OCI-M2 (cell line): Measurements from ENCODE around the gene SOX3.

Source experiments
- DNase-seq: peaks from one replicate; lab custom pipeline; 2025; ENCODE audit not compliant: unreplicated experiment; lab: John Stamatoyannopoulos, UW

SOX3 gene

GRCh38 chrX:140504371-140505324, at the start of gene SOX3:
Gene SOX3 (minus strand): TSS chrX:140505069. CDS start chrX:140505060, 9 bp downstream.
- DNase-seq, result no peak

DNA sequence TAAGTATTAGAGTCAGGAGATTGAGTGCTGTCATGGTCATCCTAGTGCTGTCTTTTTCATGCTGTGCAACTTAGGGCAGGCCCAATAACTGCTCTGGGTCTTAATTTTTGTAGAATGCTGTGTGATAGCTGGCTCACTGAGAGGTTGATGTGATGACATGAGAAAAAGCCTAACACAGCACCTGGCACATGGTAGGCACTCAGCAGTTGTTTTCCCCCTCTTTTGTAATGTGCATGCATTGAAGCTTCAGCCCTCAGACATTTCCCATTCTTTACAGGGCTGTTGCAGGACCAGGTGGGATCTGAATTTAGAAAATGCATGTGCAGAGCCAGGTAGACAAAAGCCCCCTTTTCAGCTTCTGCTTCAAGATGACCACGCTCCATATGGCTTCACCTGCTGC, 44.1 kb upstream of the SOX3 start:
- no peak for DNase-seq

DNA sequence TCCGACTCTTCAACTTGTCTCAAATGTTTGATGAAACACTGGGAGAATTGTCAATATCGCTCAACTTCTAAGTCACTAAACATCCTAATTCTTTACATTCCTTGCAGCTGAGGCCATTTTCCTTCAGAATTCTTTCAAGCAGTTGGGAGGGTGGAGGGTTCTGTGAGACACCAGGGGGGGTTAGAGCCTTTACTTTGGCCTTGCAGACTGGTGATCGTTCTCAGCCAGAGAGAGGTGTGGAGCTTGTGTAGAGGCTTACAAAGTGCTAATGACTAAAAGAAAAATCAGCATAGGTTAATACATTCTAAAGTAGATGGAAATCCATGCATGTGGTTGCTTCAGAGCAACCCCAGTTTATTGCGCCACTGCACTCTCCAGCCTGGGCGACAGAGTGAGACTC, 21.3 kb upstream of the SOX3 start:
- DNase-seq, result no peak

DNA sequence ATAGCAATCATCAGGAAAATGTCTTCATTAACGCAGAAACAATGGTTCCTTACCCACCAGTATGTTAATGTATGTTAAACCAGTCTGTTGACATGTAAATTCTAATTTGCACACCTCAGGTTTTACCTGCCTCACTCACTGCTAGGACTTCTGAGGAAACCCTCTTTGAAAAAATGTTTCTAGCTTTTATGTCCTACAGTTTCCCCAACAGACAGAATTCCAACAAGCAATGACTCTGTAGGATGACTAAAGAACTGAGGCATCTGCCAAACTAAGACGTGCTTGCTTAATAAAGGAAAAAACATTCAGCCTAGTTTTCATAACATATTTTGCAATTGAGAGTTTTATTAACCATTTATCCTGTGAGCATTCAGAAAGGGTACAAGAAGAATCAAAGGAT, 20.6 kb upstream of the SOX3 start:
- DNase-seq, result no peak

GRCh38 chrX:140524556-140524955, 19.7 kb upstream of the SOX3 start:
- DNase-seq, result no peak

DNA sequence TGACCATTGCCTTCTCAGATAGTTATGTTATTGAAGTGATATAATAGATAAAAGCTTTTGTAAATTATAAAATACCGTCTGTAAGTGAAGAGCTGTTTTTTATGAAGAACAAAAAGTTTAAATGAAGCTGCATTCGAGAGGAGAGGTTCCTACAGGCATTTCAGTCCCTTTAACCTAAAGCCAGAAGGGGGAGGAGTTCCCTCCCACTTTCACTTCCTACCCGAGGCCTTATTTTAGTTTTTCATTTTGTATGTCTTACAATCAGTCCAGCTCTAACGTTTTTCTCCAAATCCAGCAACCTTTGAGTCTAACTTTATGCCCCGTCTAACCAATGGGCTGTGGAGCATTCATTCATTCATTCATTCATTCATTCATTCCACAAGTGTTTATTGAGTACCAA, 16.5 kb upstream of the SOX3 start:
- DNase-seq, result no peak

GRCh38 chrX:140514554-140514953, 9.7 kb upstream of the SOX3 start:
- DNase-seq, result no peak

GRCh38 chrX:140510895-140511295, 6.0 kb upstream of the SOX3 start:
- no peak for DNase-seq

DNA sequence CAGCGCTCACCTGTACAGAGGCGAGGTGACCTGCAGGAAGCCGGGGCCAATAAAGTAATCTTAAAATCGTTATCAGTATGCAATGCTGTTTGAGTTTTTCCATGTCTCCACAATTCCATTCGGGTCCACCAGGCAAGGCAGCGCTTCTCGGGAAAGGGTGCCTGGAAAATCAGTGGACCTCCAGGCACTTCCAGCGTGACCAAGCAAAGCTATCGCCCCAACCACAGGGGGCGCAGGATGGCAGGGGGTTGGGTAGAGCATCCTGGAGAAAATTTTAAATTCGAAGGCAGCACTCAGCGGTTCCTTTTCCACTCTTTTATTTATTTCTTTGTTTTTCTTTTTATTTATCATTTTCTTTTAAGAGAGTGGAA, 5.4 kb upstream of the SOX3 start:
- no peak for DNase-seq

GRCh38 chrX:140509468-140510305, 4.8 kb upstream of the SOX3 start:
- DNase-seq, result no peak

GRCh38 chrX:140508958-140509357, 4.1 kb upstream of the SOX3 start:
- DNase-seq, result no peak

DNA sequence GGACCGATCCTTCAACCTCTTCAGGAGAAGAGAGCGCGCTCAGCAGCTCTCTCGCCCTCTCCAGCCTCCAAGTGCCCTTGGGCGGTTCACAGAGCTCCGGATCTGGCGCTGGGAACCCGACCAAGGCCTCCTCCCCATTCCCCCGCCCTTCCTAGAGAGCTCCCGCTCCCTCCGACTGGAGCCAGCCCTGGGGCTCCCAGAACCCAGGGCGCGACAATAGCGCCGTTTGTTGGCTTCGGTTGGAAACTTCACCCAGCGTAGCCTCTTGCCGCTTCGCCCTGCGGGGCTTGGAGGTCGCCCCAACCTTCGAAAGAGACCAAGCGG, 3.1 kb upstream of the SOX3 start:
- no peak for DNase-seq

GRCh38 chrX:140507223-140507981, 2.5 kb upstream of the SOX3 start:
- DNase-seq, result no peak

DNA sequence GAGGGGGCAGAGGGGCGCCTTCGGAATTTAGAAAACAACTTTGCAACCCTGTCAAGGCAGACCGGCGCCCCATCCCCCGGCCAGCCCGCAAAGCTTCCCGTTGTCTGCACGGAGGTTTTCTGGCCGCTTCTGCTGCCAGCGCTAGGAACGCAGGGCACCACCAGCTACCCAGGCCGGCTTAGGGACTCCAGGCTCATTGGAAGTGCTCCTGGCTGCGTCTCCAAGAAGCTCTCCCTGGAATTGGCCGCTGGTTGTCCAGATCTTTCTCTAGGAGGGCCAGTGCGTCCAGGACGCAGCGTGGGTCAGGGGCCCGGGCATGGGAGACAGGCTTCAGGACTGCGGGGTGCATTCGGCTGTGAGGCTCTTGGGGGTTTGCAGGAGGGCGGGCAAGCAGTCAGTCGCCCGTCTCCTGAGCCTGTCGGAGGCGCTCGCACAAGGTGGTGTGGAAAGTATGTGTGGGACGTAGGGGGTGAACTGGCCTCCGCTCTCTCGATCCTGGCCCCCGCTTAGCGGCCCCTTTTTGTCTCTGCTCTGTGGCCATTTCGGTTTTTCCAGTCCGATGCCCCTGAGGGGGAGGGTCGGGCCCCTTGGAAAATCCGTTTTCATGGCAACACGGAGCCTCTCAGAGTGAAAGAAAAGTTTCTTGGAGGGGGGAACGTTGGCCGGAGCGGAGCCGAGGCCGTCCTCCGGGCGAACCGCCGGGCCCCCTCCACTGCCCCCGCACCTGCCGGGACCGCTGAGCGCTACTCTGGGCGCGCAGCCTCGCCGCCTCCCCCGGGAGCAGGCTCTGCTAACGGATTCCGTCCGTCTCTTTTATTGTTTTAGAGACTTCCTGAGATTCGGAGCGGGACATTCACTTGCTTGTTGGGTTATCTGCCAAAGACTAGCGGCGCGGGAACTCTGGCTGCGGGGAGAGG, 810 bp upstream of the SOX3 start:
- no peak for DNase-seq

DNA sequence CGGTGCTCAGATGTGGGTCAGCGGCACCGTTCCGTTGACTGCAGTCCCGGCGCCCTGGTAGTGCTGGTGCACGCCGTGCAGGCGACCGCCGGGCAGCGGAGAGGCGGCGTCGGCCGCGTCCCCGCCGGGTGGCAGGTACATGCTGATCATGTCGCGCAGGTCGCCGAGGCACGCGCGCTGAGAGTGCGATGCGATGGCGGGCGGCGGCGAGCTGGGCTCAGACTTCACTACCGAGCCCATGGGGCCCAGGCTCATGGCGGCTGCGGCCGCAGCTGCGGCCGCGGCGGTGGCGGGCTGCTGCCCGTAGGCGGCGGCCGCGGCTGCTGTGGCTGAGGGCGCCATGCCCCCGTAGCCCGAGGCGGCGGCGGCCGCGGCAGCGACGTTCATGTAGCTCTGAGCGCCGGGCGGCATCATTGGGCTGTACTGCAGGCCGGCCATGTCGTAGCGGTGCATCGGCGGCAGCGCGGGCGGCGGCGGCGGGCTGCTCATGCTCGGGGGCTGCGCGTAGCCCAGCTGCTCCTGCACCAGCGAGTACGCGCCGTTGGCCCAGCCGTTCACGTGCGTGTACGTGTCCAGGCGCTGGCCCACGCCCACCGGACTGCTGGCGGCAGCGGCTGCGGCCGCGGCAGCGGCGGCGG, 1.0 kb downstream of the SOX3 start:
- no peak for DNase-seq

DNA sequence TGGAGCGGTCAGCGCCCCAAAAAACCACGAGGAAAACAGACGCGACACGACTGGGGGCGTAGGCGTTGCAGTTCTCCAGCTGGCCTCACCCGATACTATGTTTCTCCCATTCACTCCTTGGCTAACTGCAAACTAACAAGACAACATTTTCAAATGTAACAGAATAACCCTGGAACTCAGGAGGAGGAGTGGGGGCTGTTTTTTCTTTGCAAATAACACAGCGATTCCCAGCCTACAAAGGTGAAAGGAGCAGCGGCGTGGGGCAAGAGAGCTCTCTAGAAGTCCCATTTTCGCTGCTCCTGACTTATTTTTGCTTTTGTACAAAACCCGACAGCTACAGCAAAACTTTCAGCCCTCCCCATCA, 1.6 kb downstream of the SOX3 start:
- DNase-seq, result no peak

DNA sequence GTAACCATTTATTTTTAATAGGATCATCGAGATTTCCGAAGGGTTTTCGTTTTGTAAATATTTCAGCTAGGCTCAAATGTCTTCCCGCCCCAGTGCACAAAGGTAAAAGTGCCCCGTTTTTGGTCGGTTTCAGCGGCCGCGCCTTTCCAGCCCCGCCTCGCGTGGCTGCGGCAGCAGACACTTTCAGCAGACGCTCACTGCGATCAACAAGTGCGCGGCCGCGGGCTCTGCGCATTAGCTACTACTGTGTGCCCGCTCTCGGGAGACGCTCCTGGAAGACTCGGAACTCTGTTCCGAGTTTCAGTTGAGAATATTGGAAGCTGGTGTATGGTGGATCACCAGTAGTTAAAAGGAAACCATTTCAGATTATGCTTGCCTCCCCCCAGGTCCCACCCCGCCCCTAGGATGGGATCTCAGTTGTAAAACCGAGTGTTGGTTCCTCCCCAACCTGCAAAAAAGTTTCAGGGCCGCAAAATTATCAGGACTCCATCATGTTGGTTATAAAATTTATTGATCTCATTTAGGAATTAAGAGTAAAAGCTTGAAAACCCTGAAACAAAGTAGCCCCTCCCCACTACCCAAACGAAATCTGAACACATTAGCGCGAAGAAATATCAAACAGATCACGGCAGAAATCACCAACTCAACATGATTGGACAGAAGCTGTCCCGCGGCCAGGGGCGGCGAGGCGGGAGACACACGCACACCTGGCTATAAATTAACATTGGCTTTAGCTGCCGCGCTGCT, 2.2 kb downstream of the SOX3 start:
- no peak for DNase-seq

DNA sequence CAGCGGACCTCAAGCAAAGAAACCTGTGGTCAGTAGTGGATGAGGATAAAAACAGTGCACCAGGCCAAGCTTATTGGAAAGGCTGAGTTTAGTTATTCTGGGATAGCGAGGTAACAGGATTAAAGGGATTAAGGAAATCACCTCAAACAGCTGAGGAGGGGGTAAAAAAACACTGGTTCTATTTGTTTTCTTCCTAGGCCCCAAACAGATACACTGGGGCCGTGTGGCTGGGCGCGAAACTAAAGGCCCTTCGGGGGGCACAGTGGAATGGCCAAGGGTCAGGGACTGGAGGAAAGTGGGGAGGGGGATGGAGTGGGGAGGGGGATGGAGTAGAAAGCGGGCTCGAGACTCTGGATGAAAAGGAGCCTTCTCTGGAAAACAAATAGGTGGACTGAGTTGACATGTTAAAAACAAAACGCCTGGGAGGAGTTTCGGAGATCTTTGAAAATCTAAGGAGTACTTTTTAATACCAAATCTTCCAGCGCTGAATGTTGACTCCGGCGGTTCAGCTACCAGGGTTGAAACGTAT, 2.9 kb downstream of the SOX3 start:
- DNase-seq, result no peak

GRCh38 chrX:140501321-140501720, 3.5 kb downstream of the SOX3 start:
- no peak for DNase-seq
